Pulmonary artery endothelial cell (primary cell): ENCODE results near the gene PANK1. TPM values are rescaled to one million over a fixed set of nuclear protein-coding genes. Genes with fewer than 3 reads are reported as not detected.

ENCODE experiments used
- DNase-seq: peaks from one replicate; pipeline ENCODE4 v3.0.0-alpha.2; 2011; ENCODE audit warnings: low read depth, low spot score
- total RNA-seq: library from RNA; depleted of rRNA; stranded (reverse); fragments of >200 nt; gene quantifications from 2 replicates; pipeline ENCODE4 v1.2.3, GENCODE V29; 2014

Gene PANK1
- total RNA-seq = 5.5 and 7.9 TPM in 2 replicates

DNA sequence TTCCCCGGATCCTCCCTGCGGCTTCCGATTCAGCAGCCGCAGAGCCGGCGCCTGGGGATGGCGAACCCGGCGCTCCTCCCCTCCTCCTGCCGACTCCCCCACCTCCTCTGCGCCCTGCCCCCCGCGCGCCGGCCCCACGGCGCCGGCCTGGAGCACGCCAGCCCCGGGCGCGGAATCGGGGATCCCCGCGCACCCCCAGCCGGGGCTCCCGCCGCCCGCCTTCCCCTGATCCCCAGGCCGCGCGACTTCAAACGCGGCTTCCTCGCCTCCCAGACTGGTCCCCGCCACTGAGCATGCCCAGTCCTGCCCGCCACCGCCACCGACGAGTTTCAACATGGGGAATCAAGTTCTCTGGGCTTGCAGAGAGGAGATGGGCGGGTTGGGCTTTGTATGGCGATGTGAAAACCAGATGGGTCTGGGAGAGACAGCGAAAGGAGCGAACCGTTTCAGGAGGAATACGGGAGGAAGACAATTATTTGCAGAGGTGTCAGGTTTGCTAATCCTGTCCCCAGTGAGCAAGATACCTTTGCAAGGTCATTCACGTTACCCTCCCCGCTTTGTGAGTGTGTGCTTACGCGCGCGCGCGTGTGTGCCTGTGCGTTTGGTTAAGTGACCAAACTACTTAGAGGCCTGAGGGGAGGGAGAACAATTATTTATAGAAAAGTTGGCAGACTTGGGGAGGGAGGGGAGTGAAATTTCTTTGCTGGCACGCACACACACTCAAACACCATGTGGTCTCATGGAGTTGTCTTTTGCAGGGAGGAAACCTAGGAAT lies at the start of gene PANK1:
Gene PANK1, minus strand, starts transcription at position 276 of the 775 bp plus-strand sequence. CDS start 351 bp downstream, outside the sequence.
- peak; percentile 22 for DNase-seq

GRCh38 chr10:89693176-89693575 lies 48.1 kb upstream of the PANK1 start:
- DNase-seq = no peak

DNA sequence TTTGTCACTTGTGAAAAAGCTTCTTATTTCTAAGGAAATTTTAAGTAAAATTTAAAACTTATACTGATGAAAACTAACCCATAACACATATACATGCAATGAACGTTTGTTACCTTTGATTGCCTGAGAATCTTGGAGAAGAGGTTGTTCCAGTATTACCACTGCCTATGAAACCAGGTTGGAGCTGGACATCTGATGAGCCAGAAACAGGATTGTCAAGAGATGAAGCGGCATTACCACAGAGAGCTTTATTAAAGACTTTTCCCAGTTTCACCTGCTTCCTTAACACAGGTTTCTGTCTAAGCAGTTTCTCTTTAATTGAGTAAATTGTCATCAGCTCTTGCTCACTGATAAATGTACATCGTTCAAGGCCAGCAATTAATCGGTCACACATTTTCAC lies 47.4 kb upstream of the PANK1 start:
- DNase-seq = no peak

- DNase-seq = no peak
Measured at GRCh38 chr10:89690027-89690426, 45.0 kb upstream of the PANK1 start.

- DNase-seq = no peak
Measured at GRCh38 chr10:89685936-89686335, 40.9 kb upstream of the PANK1 start.

GRCh38 chr10:89684604-89685003 lies 39.6 kb upstream of the PANK1 start:
- no peak for DNase-seq

DNA sequence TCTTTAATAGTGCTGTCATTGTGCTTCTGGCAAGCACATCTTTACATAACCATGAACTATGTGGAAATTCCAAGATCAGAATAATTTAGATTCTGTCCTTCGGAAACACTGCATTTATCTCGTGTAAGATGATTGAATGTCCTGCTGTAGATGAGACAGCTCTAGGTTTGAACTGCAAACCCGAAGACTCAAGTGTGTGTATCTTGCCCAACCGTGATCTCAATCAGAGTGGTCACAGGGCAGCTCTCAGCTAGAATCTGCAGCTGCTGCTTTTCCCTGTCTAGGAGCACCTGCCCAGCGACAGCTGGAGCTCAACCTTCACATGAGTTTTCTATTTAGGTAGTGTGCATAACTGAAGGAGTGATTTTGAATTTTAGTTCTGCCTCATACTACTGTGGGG lies 38.8 kb upstream of the PANK1 start:
- no peak for DNase-seq

DNA sequence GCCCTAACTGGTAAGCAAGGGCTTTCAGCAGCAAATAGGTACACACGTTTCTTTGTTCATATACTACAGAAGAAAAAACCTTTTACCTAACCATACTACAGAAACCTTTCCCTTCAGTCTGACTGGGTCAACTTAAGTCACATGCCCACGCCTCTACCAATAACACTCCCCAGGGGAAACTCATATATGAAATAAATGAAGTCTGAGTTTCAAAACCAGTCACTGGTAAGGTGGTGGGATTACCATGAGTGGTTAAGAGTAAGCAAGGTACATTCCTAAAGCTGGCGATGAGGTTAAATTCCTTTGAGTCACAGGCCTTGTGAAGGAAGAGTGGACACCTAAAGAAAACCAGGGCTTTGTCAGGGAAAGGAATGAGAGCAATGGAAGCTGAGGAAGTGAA lies 34.9 kb upstream of the PANK1 start:
- DNase-seq = no peak

DNA sequence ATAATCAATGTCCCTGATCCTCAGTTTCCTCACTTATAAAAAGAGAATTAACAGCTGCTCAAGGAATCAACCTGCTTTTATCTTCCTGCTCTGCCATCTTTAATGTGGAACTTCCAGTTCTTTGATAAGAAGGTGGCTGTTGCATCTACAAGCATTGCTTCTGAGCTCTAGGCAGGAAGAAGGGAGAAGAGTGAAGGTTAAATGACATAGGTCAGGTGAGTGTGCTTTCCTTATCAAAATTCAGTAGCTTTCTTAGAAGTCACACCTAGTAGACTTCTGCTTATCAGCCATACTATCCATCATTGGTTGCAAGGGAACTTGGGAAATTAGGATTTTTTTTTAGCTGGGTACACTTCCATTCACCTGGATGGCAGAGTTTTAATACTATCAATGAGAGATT lies 32.3 kb upstream of the PANK1 start:
- DNase-seq = no peak

DNA sequence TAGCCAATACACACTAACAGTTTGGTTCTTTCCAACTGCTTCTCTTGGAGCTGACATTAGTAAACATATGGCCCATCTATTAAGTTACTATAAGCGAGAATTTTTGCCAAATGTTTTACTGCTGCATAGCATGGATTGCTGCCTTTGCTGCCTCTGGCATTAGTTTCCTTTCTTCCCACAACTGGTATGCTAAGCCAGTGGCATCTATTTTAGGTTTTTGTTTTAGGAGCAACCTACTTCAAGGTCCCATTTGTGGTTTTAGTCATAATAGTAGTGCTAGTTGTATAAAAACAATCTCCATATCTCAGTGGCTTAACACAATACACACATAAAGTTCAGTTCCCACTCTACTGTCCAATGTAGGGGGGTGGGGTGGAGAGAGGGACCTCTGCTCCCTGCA lies 25.9 kb upstream of the PANK1 start:
- no peak for DNase-seq

GRCh38 chr10:89669985-89670384 lies 24.9 kb upstream of the PANK1 start:
- DNase-seq = no peak

GRCh38 chr10:89668386-89669071 lies 23.5 kb upstream of the PANK1 start:
- no peak for DNase-seq

- no peak for DNase-seq
Measured at GRCh38 chr10:89666138-89666537, 21.1 kb upstream of the PANK1 start.

GRCh38 chr10:89665302-89665701 lies 20.3 kb upstream of the PANK1 start:
- DNase-seq = no peak

DNA sequence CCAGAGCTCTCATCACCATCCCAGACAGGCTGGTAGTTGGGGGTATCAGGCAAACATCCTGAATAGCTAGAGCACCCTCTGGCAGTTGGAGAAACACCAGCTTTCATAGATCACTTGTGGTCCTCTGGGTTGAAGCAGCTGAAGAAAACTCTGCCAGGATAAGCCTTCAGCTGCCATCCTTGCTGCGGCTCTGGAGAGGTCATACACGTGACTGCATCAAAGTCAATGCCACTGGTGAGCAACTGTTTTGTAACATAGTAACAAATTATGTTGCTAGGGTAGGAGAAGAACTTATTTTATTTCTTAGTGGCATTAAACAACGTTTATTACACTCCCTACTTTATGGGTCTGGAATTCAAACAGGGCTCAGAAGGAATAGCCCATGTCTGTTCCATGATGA lies 19.2 kb upstream of the PANK1 start:
- DNase-seq = no peak

DNA sequence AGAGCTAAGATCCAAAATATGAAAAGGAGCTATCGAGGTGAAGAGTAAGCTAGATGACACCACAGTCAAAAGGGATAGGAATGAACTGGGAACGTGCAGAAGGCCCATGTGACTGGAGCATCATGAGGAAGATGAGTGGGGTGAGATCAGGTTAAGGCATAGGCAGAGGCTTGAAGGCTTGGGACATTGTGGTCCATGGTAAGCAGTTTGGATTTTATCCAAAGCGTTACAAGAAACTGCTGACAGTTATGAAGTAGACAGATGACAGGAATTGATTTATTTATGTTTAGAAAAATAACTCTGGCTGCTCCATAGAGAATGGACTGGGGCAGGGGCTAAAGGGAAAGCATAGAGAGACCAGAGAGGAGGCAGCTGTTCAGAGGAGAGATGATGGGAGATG lies 18.1 kb upstream of the PANK1 start:
- no peak for DNase-seq

GRCh38 chr10:89662596-89662995 lies 17.6 kb upstream of the PANK1 start:
- no peak for DNase-seq

- DNase-seq = no peak
Measured at GRCh38 chr10:89659143-89660131, 14.4 kb upstream of the PANK1 start.

DNA sequence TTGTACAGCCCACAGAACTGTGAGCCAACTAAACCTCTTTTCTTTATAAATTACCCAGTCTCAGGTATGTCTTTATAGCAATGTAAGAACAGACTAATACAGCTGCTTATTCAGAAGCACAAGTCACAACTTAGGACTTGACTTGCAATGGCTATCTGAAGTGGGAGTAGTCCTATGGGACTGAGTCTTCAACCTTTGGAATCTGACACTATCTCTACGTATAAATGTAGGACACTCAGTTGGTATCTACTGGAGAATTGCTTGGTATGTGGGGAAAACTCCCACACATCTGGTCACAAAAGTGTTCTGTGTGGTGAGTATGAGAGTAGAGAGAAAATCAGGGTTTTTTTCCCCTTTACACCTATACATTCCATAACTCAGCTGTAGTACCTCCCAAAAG lies 12.3 kb upstream of the PANK1 start:
- no peak for DNase-seq

DNA sequence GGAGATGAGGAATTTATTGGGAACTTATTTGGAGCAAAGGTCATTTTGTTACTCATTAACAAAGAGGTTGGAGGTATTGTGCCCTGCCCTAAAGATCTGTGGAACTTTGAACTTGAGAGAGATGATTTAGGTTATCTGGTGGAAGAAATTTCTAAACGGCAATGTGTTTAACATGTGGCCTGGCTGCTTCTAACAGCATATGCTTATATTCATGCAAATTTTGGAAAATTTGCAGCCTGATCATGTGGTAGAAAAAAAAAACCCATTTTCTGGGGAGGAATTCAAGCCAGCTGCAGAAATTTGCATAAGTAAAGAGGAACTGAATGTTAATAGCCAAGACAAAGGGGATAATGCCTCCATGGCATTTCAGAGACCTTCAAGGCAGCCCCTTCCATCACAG lies 10.7 kb upstream of the PANK1 start:
- no peak for DNase-seq

GRCh38 chr10:89653410-89653869 lies 8.4 kb upstream of the PANK1 start:
- no peak for DNase-seq
